T1000 (cell line): Measurements from ENCODE around the gene ZNF136.

Experiments used
- DNase-seq: peaks from one replicate; lab custom pipeline; 2025; ENCODE audit warnings: mixed read lengths; lab: John Stamatoyannopoulos, UW

The ZNF136 gene

GRCh38 chr19:12194827-12195731 lies 32.2 kb downstream of the ZNF136 start:
- DNase-seq: peak; percentile 89

DNA sequence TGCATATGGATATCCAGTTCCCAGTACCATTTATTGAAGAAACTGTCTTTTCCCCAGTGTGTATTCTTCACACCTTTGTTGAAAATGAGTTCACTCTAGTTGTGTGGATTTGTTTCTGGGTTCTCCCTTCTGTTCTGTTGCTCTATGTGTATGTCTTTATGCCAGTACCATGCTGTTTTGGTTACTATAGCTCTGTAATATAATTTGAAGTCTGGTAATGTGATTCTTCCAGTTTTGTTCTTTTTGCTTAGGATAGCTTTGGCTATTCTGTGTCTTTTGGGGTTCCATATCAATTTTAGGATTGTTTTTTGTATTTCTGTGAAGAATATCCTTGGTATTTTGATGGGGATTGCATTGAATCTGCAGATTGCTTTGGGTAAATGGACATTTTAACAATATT lies 35.2 kb downstream of the ZNF136 start:
- DNase-seq: no peak

GRCh38 chr19:12199757-12200419 lies 37.0 kb downstream of the ZNF136 start:
- DNase-seq: no peak

DNA sequence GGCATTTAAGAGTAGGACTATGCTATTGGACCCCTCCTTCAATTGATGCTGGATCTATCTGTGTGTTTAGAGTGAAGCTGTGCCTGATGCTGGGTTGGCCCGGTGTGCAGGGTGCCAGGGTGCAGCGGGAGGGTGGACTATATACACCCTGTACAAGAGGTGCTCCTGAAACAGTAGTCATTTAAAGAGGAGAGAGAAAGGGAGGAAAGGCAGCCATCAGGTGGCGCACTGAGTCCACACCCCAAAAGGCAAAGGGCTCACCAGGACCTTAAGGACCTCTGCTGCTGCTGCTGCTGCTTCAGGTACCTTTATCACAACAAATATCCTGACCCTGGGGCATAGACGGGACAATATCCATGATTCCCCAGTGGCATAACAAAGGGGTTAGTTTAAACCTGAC lies 39.4 kb downstream of the ZNF136 start:
- no peak for DNase-seq

GRCh38 chr19:12205296-12205695 lies 42.4 kb downstream of the ZNF136 start:
- no peak for DNase-seq

DNA sequence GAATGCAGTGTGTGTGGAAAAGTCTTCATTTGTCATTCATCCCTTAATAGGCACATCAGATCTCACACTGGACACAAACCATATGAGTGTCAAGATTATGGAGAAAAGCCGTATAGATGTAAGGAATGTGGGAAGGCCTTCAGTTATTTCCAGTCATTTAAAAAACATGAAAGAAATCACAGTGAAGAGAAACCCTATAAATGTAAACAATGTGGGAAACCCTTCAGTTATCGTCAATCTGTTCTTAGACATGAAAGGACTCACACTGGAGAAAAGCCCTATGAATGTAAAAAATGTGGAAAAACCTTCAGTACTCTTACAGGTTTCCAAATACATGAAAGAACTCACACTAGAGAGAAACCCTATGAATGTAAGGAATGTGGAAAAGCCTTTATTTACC lies 45.3 kb downstream of the ZNF136 start:
- no peak for DNase-seq

DNA sequence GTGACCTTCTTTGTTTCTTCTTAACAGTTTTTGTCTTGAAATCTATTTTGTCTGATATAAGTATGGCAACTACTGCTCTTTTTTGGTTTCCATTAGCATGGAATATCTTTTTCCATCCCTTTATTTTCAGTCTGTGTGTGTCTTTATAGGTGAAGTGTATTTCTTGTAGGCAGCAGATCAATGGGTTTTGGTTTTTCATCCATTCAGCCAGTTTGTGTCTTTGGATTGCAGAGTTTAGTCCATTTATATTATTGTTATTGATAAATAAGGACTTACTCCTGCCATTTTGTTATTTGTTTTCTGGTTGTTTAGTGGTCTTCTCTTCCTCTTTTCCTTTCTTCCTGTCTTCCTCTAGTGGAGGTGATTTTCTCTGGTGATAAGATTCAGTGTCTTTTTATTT lies 54.4 kb downstream of the ZNF136 start:
- no peak for DNase-seq

- no peak for DNase-seq
Measured at GRCh38 chr19:12222980-12223630, 60.2 kb downstream of the ZNF136 start.

DNA sequence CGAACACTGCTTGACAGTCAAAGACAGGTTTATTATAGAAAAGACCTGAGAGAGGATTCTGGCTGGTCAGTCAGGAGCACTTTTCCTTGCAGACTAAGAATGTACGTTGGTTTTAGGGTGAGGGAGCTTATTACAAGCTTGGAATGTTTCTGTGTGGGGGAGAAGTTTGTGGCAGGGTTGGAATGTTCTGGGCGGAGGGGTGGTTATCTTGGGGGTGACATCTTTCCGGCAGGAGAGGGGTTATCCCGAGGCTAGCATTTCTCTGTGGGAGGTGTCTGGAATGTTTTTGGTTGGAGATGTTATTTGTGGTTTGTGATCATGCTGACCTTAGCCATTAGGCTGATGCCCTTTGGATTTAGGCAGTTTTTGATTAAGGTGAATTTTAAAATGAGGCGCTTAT lies 61.8 kb downstream of the ZNF136 start:
- no peak for DNase-seq

- DNase-seq: no peak
Measured at GRCh38 chr19:12229990-12230389, 67.1 kb downstream of the ZNF136 start.

GRCh38 chr19:12230751-12231733 lies 68.1 kb downstream of the ZNF136 start:
- no peak for DNase-seq

DNA sequence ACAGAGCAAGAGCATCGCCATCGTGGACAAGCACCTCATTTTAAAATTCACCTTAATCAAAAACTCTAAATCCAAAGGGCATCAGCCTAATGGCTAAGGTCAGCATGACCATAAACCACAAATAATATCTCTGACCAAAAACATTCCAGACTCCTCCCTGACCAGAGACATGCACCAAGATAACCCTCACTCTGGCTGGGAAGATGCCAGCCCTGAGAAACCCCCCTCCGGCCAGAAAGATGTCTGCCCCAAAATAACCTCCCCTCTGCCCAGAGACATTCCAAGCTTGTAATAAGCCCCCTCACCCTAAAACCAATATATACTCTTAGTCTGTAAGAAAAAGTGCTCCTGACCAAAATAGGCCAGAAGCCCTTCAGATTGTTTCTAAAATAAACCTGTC lies 70.1 kb downstream of the ZNF136 start:
- DNase-seq: no peak

DNA sequence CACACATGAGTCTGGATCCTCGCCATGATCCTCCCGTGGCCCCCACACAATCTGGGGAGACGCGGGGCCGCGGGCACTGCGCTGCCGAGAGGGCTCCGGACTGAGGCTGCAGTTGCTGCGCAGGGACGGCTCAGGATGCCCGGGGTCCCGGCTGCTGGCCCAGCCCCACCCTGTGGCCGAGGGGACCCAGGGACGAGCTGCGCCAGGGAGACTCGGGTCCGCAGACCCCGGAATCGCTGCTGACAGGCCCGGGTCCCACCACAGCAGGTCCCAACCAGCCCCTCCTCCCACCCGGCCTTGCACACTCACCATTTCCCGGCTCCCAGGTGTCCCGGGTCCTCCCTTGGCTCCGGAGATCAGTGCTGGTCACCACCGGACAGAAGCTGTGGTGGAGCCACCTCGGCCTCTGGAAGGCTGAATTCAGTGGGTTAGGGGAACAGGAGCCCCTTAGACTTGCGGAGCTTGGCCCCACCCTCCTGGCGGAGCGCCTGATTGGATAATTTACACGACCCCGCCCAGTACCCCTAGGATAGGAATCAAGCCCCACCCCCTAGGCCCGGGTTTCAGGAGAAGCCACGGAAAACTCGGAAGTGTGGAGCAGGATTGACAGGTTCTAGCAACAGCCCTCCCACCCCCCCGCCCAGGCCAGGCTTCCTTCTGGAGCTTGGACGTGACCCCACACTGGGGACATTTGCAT lies 74.4 kb downstream of the ZNF136 start:
- no peak for DNase-seq
